ENCODE data around the gene FKBP9. TPM values are rescaled to one million over a fixed set of nuclear protein-coding genes. Genes with fewer than 3 reads are reported as not detected.
A peak's percentile ranks its signal among the peaks of the same experiment; 100 is the strongest.

Gene FKBP9
- total and polyA plus RNA-seq, 2 of the 8 experiments (the other 6 are each of a cell fraction or from before 2014, with no cell fraction given) = 7.2 to 10.1 TPM

DNA sequence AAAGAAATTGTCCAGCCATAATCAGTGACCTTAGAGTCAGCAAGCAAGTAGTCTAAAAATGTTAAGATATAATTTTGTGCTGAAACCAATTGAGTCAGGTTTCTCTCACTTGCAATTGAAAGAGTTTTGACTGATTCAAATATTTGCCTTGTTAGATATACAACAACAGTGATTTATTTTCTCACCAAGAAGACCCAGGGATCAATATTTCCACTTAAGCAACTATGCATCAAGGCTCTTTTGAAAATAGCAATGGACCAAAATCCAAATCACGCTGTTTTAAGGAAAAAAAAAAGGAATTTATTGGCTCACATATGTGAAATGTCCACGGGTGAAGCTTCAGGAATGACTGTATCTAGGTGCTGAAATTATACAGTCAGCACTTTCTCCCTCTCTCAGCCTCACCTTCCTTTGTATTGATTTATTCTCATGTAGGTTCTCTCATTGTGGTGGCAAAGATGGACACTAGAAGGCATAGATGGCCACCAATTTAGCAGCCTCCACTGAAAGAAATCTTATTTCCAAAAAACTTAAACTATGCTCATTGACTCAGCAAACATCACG, 9.7 kb upstream of the FKBP9 start:
- no peak overlapping the region for H4K8ac ChIP-seq (ENCODE audit: extremely low read depth, insufficient read depth, low read length)
- no peaks in the 10 kb centered on the region for H3K79me1 ChIP-seq (ENCODE audit: low read depth, low read length)
- peaks cover 2% of the 10 kb centered on the region; the same call in 1 of the 2 replicates for H3K23me2 ChIP-seq (ENCODE audit: low read depth, low read length)
- no peak overlapping the region for H3K4ac ChIP-seq (replicated peaks; ENCODE audit: insufficient read length, low read depth, low read length)
- H3K27me3 ChIP-seq (replicated peaks in 1 of 4; ENCODE audit: control insufficient read depth in 3 of 4, extremely low read depth in 1 of 4, insufficient read depth in 3 of 4, low read length in 3 of 4) = peaks cover 24 to 63% (median 49%) of the 10 kb centered on the region in 4 experiments
- H2BK15ac ChIP-seq (ENCODE audit: low read length) = no peak overlapping the region
- H4K5ac ChIP-seq (ENCODE audit: insufficient read length, low read depth, low read length) = no peak overlapping the region
- H2BK12ac ChIP-seq (ENCODE audit: low read depth, low read length) = no peak overlapping the region
- DNase-seq (ENCODE audit: low read depth in 1 of 2, low spot score in 2 of 2) (no peak), FAIRE-seq (no peak)
- H2BK20ac ChIP-seq (ENCODE audit: low read length) = no peak overlapping the region
- ChIA-PET POLR2A (ENCODE audit: partially characterized antibody) (interaction anchor here (1.2 kb wide), 1 partner anchor 56 kb away, joined by 3 read pairs; the partner anchor contains the start of gene KBTBD2), CTCF (ENCODE audit: partially characterized antibody) (interaction anchor here (0.6 to 4.1 kb wide), 4 partner anchors 11 to 160 kb away, joined by 3 to 15 read pairs (median 5); partner anchors contain the start of gene FKBP9)
- peaks cover 0 to 2% (median 2%) of the 10 kb centered on the region in 4 experiments; a peak in 3 of 7 replicates for H3K4me1 ChIP-seq (replicated peaks in 1 of 4; ENCODE audit: control insufficient read depth in 3 of 4, insufficient read depth in 4 of 4, low read length in 3 of 4)
- H3K23ac ChIP-seq (ENCODE audit: insufficient read length) = no peak overlapping the region
- H3K9ac ChIP-seq (replicated peaks in 1 of 4; ENCODE audit: extremely low read depth in 1 of 4, low read depth in 3 of 4, low read length in 3 of 4) = no peak overlapping the region
- no peak overlapping the region for H2BK5ac ChIP-seq (ENCODE audit: low read depth, low read length)
- H4K91ac ChIP-seq (replicated peaks; ENCODE audit: insufficient read length, low read length) = no peak overlapping the region
- H2BK120ac ChIP-seq (replicated peaks; ENCODE audit: low read depth, low read length) = no peak overlapping the region
- peaks cover 4 to 8% of the 10 kb centered on the region in 2 experiments; a peak in 2 of 4 replicates for H3K9me3 ChIP-seq (ENCODE audit: insufficient read depth in 2 of 2, low read depth in 1 of 2, low read length in 1 of 2)
- H3K56ac ChIP-seq (replicated peaks; ENCODE audit: insufficient read length, low read depth, low read length) = no peak overlapping the region
- H3K4me2 ChIP-seq (ENCODE audit: insufficient read depth in 1 of 2, low read depth in 2 of 2, low read length in 2 of 2) = peak overlapping the region in 1 of 2 experiments; percentile 37; a peak in 1 of 4 replicates
- no peak overlapping the region for H3K18ac ChIP-seq (ENCODE audit: extremely low read depth, low read length)
- H2AK5ac ChIP-seq (ENCODE audit: low read depth, low read length) = no peak overlapping the region
- H3K36me3 ChIP-seq (ENCODE audit: control insufficient read depth in 2 of 4, insufficient read depth in 4 of 4, low read length in 3 of 4) = no peaks in the 10 kb centered on the region
- peaks cover 0 to 2% of the 10 kb centered on the region in 2 experiments for H4K20me1 ChIP-seq (replicated peaks in 1 of 2; ENCODE audit: control insufficient read depth in 1 of 2, insufficient read depth in 2 of 2, low read length in 2 of 2)
- no peak overlapping the region for H3K14ac ChIP-seq (ENCODE audit: insufficient read length)
- no peak overlapping the region for H2AFZ ChIP-seq (ENCODE audit: low read length)
- 74% methylated on average over 3 of the region's 3 CpGs; no CpG with 5 or more reads in 1 of the 2 experiments for WGBS, 2 experiments (ENCODE audit: extremely low coverage in 1 of 2, insufficient coverage in 1 of 2, insufficient read length in 1 of 2, insufficient replicate concordance in 2 of 2, low coverage in 1 of 2, low lambda C conversion rate in 2 of 2, missing lambda C conversion rate in 1 of 2)
- no peak overlapping the region for H3K4me3 ChIP-seq (ENCODE audit: extremely low read depth in 1 of 4, insufficient read depth in 2 of 4, low read depth in 3 of 4, low read length in 4 of 4)
- H3K79me2 ChIP-seq (ENCODE audit: control insufficient read depth in 1 of 2, insufficient read depth in 2 of 2, low read length in 2 of 2) = no peaks in the 10 kb centered on the region
- no peak overlapping the region for H3K27ac ChIP-seq (ENCODE audit: low read depth, low read length)
- TF ChIP-seq TAF1 (IDR thresholded peaks at IDR 0.05; ENCODE audit: low read depth, low read length) = no peak
- no peak for TF ChIP-seq TBP (IDR thresholded peaks at IDR 0.05; ENCODE audit: low read depth, low read length)
- no peak for TF ChIP-seq SP2 (IDR thresholded peaks at IDR 0.05; ENCODE audit: low read length)
- no peak for TF ChIP-seq ATF3 (IDR thresholded peaks at IDR 0.05; ENCODE audit: insufficient read depth, low read depth, low read length)
- no peak for TF ChIP-seq EGR1 (IDR thresholded peaks at IDR 0.05; ENCODE audit: borderline replicate concordance, low read depth, low read length)
- no peak for TF ChIP-seq MAFK (IDR thresholded peaks at IDR 0.05; ENCODE audit: low read depth, low read length)
- no peak for TF ChIP-seq TEAD4 (IDR thresholded peaks at IDR 0.05; ENCODE audit: low read depth, low read length)
- no peak for TF ChIP-seq KDM1A (IDR thresholded peaks at IDR 0.05; ENCODE audit: borderline replicate concordance, low read length)
- no peak for TF ChIP-seq TCF12 (IDR thresholded peaks at IDR 0.05; ENCODE audit: low read depth, low read length)
- no peak for TF ChIP-seq SP4 (IDR thresholded peaks at IDR 0.05; ENCODE audit: low read length)
- no peak for TF ChIP-seq RBBP5 (IDR thresholded peaks at IDR 0.05; ENCODE audit: borderline replicate concordance, low read depth, low read length)
- TF ChIP-seq CTBP2 (IDR thresholded peaks at IDR 0.05; ENCODE audit: borderline replicate concordance, insufficient read depth, insufficient read length, low read length) = no peak
- TF ChIP-seq FOSL1 (IDR thresholded peaks at IDR 0.05; ENCODE audit: insufficient read depth, low read depth, low read length) = no peak
- no peak for TF ChIP-seq SRF (IDR thresholded peaks at IDR 0.05; ENCODE audit: low read depth, low read length)

Data from H1 (cell line).